Dermis blood vessel endothelial cell (primary cell): ENCODE results near the gene SNAPC1. TPM values are rescaled to one million over a fixed set of nuclear protein-coding genes. Genes with fewer than 3 reads are reported as not detected.
A peak's percentile ranks its signal among the peaks of the same experiment; 100 is the strongest.

Experiments
- DNase-seq: peaks from one replicate; pipeline ENCODE4 v3.0.0; 2010
- total RNA-seq: library from RNA; depleted of rRNA; stranded (reverse); fragments of >200 nt; gene quantifications from 2 replicates; pipeline ENCODE4 v1.2.3, GENCODE V29; 2014

SNAPC1 gene
- total RNA-seq, 1 donor from 2014 or later = 32.2 TPM

GRCh38 chr14:61750708-61751474 lies 11.3 kb upstream of the SNAPC1 start:
- DNase-seq = peak; percentile 87

DNA sequence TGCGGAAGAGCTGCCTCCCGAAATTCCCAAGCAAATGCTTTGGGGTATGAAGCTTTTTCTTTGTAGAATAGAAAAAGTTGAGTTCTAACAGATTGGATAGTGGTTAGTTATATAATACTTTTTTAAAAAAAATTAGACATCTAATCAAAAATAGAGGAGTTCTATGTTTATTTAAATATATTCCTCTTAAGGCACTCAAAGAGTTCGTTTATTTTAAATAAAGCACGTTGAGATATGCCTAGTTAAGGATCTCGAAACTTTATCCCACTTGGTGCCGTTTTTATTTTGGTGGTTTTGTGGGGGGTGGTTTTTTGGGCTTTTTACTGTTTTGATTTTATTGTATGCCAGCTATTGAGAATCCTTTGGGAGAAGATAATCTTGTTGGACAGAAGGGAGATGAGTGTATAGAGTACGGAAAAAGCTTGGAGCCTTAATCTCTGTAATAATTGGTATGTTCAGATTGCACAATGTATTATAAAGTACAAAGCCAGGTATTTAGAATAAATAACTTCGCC lies 10.7 kb upstream of the SNAPC1 start:
- DNase-seq = no peak

- DNase-seq = peak; percentile 33
These were observed 9.6 kb upstream of the SNAPC1 start for GRCh38 chr14:61752626-61753025.

GRCh38 chr14:61753631-61754030 lies 8.6 kb upstream of the SNAPC1 start:
- peak; percentile 24 for DNase-seq

- peak; percentile 25 for DNase-seq
These were observed 7.4 kb upstream of the SNAPC1 start for GRCh38 chr14:61754627-61755381.

GRCh38 chr14:61755382-61755742 lies 6.9 kb upstream of the SNAPC1 start:
- peak; percentile 23 for DNase-seq

GRCh38 chr14:61756135-61756534 lies 6.1 kb upstream of the SNAPC1 start:
- no peak for DNase-seq

DNA sequence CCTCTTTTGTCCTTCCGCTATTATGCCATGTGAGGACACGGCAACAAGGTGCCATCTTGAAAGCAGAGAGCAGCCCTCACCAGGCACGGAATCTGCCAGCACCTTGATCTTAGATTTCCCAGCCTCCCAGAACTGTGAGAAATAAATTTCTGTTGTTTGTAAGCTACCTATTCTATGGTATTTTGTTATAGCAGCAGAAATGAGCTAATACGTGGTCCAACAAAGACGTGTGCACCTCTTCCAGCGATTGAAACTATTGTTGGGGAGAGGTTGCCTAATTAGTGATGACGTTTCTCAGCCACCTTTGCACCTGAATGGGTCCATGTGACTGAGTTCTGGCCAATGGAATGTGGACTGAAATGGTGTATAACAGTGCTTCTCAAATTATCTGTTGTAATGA lies 2.3 kb upstream of the SNAPC1 start:
- no peak for DNase-seq

DNA sequence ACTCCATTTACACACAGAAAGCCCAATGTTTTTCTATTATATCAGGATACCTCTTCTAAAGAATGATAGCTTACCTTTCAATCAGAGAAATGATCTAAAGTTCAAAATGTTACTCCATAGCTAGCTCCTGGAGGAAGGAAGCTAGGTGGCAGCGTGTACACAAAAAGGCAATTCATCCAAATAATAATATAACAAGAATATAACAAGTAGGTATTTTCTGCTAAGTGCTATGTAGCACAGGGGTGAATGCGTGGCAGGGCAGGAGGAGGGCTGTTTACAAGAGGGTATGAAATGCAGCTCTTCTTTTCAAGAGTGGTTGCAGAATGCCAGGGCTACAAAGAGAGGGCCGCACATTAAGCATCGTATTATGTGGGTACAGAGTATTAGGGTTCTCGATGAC lies 663 bp upstream of the SNAPC1 start:
- DNase-seq = no peak

DNA sequence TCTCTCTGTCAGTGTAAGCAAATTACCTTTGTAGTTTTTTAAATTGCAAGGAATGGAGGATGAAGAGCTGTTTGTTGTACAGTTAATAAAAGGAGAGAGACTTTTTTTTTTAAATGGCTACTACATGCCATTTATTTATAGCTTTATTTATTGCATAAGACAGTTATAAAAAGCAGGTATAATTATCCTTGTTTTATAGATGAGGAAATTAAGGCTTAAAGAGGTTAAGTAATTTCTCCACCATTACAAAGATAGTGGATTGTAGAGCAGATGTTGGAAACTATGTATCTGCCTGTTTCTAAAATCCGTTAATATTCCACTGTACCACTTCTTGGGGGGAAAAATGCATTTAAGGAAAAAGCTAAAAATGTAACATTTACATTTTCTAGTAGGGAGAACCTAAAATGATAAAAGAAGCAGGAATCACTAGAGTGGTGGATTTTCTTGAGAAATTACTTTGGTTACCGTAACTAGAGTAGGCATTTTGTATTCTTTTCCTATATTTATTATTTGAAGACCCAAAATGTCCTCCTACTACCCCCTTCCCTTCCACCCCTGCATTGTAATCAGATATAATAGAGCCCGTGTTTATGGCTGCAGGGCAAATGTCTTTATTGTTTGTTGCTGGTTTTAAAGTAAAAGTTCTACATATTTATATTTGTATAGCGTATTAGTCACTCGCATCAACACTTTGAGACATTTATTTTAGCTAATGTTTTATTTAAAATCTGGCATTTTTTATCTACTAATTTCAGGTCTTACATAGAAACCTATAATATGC lies 2.3 kb downstream of the SNAPC1 start:
- DNase-seq = peak; percentile 22

DNA sequence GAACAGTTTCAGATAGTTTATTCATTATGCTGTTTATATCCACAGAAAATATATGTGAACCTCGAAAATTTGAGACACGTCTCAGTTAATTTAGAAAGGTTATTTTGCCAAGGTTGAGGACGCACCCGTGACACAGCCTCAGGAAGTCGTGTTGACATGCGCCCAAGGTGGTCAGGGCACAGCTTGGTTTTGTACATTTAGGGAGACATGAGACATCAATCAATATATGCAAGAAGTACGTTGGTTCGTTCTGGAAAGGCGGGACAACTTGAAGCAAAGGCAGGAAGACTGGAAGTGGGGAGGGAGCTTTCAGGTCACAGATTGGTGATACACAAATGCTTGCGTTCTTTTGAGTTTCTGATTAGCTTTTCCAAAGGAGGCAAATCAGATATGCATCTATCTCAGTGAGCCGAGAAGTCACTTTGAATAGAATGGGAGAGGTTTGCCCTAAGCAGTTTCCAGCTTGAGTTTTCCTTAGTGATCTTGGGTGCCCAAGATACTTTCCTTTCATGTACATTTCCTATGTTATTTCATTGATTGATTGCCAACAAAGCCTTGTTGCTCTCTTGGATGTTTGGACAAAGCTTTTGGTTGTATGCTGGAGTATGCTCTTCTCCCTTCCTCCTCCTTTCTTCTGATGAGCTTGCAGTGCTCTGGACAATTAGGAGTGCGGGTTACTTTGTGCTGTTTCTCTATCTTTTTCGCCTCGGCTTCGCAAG lies 3.2 kb downstream of the SNAPC1 start:
- peak; percentile 58 for DNase-seq

GRCh38 chr14:61766151-61766550 lies 3.9 kb downstream of the SNAPC1 start:
- DNase-seq = peak; percentile 28

- DNase-seq = no peak
These were observed 6.0 kb downstream of the SNAPC1 start for GRCh38 chr14:61768240-61768639.

DNA sequence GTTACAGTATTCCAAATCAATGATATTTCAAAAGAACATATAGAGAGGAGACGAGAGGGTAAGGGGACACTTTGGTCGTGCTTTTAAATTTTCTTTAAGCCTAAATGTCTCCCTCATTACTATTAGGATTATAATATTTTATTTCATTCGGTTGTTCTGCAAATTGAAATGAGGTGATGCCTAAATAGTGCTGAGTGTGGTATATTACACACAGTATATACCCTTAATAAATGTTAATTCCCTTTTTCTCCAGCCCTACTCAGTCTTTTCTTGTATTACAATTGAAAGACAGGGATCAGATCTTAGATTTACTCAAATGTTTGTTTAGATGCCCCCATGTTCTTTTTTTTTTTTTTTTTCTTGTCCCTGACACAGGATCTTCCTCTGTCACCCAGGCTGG lies 7.7 kb downstream of the SNAPC1 start:
- no peak for DNase-seq

GRCh38 chr14:61774861-61775260 lies 12.6 kb downstream of the SNAPC1 start:
- DNase-seq = no peak

DNA sequence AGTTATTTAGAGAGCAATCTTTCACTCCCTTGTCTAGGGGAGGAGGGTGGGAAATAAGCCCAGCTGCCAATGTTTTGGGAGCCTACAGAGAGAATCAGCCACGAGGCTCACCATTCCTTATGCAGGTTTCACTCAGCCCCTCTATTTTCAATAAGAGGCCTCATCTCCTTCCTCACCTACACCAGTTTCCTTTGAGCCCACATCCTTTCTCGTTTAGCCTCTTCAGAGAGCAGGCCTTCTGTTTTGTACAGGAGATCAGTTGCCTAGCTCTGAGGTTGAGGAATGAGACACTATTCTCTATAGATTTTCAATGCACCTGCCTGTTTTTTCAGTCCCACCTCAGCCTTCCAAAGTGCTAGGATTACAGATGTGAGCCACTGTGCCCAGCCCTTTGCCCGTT lies 17.9 kb downstream of the SNAPC1 start:
- DNase-seq = no peak

GRCh38 chr14:61797309-61797708 lies 35.1 kb downstream of the SNAPC1 start:
- DNase-seq = no peak

DNA sequence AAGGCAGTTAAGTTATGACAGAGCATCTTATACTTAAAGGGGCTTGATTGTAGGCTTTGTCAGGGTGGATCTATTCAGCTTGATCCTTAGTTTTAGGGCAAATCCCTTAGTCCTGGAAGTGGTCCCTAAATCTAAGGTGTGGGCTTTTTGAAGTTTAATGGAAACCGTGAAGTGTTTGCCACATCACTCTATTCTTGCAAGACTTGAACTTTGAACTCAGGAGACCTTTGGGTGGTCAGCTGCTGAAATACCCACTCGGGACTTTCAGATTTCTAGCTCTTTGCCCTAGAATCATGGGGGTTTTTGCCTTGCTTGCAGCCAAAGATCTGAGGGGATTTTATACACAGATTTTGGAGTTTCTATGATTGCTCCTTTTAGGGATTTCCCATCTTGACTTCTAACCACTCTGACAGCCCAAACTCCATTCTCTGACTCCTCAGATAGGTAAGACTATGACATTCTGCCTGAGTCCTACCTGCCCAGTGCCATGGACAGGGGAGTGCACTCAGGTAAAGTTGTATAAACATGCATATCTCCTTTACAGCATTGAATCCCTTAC lies 39.9 kb downstream of the SNAPC1 start:
- DNase-seq = no peak

GRCh38 chr14:61803755-61804154 lies 41.5 kb downstream of the SNAPC1 start:
- no peak for DNase-seq

- DNase-seq = no peak
These were observed 43.2 kb downstream of the SNAPC1 start for GRCh38 chr14:61805451-61805850.

DNA sequence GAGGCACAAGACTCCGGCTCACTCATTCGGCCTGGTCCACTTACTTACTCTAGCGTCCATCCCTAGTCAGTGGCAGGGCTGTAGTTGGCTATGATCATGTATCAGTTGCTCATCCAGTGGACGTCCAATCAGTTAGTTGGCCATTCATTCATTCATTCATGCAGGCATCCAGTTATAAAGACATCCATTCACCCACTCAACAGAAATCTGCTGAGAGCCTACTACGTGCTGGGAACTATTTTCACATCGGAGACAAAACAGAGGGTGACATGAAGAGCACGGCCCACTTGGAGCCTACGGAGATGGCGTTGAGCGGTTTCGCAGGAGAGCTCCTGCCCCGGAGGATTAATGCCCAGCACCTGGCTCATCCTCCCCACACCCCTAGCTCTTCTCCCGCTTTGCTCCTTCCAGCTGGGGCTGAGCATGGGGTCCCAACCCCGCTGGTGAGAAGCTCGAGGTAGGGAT lies 49.7 kb downstream of the SNAPC1 start:
- DNase-seq = no peak
